Embryonic facial prominence (tissue), 1 donor: ENCODE data around the gene C11orf98.
"Not testable (repeated sequence)": the region's sequence is repeated elsewhere in the genome, so short reads cannot be mapped to it uniquely, and the experiment has no call there.

Experiments
- DNase-seq: peaks from one replicate; pipeline ENCODE4 v3.0.0-alpha.2; 2016; ENCODE audit errors: extremely low spot score

C11orf98 gene

DNA sequence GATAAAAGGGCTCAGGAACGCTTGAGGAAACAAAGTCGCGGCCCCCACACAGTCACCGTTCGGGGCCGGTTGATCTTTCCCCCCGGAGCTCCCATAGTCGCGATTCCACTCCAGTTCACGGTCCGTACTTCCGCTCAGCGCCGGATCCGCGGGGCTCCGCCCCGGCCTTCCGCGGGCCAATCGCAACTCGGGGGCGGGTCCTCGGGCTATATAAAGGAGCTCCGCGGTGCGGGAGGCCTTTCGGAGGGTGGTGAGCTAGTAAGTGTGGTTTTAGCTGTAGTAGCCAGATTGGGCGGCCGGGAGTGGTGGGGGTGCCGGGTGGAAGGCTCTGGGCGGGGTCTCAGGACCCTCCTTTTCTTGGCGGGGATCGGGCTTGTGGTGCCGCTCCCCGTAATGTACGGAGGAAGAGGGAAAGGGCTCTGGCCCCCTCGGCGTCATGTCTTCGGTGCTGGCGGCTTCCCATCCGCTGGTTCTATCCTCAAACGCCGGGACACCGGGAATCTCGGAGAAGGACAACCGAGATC lies at the start of gene C11orf98, which contains the start of gene CSKMT:
C11orf98 (minus strand) TSS at position 136 of the 524 bp plus-strand sequence; CDS start at position 95, 41 bp downstream.
CSKMT (plus strand) TSS at position 238 of the 524 bp plus-strand sequence. CDS start 568 bp downstream, outside the sequence.
- peak; percentile 89 for DNase-seq

DNA sequence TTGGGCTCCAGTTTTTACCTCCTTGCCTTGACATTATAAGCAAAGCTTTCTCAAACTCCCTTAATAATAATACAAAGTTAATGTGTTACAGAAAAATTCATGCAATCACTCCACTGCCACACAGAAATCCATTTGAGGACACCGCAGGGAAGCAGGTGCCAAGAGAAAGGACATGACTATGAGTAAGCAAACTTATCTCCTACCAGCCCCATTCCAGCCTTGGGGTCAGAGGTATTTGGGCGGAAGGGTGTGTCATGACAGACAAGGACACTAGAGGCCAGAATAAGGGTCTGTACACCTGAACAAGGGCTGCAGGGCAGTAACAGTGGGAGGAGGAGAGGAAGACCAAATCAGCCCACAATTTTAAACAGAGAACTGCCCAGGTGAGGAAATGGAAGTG lies 48.3 kb upstream of the C11orf98 start:
- no peak for DNase-seq

DNA sequence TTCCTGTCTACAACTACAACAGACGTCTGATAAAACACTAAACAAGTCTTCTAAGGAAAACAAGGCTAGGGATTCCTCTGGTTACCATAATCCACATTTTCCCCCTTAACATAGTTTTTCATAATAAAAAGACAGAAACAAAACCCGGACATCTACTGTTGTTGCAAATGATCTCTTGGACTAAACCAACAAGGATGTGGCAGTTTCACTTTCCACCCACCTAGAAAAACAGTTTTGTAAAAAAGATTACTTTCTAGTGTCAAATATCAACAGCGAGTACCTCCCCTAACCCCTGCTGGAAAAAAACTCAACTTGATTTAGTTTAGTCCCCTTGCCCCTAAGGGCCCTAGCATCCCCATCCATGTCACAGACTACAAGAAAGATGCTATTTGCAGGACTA lies 47.9 kb upstream of the C11orf98 start:
- no peak for DNase-seq

DNA sequence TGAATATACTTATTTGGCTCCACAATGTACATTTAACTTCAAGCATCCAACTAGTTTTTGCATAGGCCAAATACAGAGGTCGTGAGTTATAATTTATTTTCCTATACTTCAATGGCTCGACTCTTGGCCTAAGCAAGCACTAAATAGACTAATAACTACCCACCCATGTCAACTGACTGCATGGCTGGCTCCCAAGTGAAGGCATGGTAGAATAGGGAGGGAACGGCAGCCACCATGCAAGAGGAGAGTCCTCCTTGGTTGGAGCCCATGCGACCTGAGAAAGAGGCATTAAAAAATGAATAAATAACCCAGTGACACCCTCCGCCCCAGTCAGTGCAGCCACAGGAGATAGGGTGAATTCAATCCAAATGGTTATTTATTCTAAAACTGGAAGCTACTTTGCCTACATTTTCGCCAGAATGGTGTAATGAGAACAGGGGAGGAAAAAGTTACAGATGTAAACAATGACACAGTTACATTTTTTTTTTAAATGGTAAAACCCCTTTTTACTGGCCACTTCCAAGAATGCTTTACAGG lies 47.3 kb upstream of the C11orf98 start:
- DNase-seq = no peak

DNA sequence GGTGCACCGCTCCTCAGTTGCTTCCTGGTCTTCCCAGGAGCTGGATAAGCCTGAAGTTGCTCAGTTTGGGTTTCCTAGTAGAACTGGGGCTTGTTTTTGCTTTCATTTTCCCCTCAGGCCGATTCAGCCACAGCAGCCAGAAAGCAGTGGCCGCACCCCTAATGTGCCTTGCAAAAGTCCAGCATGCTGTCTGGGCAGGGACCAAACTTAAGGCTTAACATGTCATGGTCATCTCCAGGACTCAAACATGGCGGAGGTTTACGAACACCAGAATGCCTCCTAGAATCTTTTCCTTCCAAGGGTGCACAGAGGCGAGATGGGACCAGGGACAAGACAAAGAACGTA lies 45.0 kb upstream of the C11orf98 start:
- no peak for DNase-seq

DNA sequence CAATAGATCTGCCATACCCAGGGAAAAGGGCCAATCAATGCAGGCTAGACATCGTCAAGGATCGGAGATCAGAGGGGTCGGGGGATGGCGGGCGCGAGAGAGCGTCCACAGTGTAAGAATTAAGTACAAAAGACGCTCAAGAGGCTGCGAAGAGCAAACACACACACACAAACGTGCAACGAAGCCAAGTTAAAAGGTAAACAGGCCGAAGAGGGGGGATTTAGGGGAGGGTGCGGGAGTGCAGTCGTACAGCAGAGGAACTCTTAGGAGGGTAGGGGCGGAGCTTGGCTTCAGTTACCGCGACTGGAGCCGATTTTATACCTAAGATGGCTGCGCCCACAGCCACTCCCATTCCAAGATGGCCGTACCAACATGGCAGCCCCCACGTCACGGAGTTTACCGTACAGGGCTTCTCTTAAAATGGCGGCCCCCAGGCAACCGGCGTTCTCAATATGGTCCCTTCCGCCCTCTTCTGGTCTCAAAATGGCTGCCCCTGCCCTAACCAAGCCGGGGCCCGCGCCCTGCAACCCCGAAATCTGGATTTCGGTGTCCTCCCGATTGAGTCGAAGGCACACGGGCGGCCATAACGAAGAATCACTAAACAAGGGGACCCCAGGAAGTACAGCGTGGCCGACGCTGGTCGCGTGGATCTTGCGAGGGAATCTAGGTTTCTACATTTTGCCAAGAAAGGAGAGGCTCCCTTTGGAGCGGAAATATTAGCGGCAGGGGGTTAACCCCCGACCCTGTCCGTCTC lies 44.4 kb upstream of the C11orf98 start:
- peak; percentile 98 for DNase-seq

DNA sequence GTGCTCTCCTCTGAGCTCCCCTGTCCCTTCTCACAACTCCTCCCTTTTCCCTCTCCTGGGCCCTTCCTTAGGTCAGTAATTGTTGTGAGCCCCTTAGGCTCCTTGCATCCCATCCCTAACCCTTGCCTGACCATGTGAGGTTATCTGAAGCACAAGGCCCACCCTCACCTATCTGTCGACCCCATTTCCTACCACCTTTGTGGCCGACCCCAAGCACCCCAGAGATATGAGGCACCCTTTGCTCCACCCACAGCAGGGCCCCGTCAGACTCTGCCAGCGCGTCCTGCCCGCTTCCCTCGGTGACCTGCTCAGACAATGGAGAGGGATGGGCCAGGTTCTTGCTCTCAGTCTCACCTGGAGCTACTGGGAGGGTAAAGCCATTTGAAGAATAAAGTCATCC lies 43.8 kb upstream of the C11orf98 start:
- no peak for DNase-seq

DNA sequence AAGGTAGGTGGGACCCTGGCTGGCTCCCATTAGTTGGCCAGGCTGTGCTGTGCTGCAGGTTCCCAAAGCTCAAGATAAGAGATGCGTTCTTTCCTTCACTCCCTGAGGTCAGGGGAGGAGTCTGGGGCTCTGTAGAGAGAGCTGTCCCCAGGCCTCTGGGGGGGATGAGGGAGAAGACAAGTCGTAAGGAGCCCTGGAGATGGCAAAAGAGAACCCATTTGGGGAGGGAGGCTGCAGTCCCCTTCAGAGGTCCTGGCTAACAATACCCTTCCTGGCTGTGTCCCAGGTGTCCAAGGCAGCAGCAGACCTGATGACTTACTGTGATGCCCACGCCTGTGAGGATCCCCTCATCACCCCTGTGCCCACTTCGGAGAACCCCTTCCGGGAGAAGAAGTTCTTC lies 43.4 kb upstream of the C11orf98 start:
- DNase-seq = no peak

DNA sequence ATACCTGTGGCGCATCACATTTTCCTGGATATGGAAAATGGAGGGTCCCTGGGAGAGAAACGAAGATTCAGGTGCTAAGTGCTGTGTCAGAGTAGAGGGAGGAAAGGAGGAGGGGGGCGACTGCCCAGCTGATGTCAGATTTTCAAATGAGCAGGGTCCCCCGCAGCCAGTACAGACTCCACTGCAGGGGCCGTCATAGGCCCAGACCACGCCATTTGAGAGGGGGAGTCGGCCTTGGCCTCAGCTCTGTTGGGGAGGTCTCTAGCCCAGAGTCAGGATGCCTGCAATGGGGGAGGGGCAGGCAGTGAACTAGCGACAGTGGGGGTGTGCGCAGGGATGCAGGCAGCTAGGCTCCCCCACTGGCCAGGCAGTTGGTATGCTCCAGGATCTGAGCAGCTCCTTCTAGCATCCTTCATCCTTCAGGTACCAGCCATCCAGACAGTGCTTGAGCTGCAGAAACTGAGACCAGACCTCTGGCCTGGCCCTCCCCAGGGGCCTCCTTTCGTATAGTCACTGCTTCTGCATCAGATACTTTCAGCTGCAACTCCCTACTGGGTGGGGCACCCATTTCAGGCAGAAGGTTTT lies 42.4 kb upstream of the C11orf98 start, which contains the start of the genes BSCL2 and GNG3:
BSCL2 (minus strand) TSS at position 148 of the 585 bp plus-strand sequence. CDS start 229 bp downstream, outside the sequence.
GNG3 (plus strand) TSS at position 400 of the 585 bp plus-strand sequence. CDS start 620 bp downstream, outside the sequence.
- peak; percentile 8 for DNase-seq

DNA sequence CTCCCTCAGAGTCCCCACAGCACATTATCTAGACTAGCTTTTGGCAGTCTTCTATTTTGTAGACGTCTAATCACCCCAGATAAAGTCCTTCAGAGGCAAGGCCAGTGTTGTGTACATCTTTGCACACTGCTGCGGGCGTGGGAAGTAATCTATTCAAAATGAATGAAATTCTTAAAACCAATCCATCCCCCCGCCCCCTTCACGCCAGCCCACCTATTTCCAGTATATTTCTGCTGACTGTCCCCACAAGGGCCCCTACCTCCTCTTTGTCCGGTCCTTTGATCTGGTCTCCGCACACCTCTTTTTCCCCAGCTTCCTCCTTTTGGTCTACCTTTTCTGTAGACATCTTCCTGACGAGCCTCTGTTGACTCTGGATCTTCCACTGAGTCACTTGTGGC lies 41.8 kb upstream of the C11orf98 start:
- DNase-seq = no peak

DNA sequence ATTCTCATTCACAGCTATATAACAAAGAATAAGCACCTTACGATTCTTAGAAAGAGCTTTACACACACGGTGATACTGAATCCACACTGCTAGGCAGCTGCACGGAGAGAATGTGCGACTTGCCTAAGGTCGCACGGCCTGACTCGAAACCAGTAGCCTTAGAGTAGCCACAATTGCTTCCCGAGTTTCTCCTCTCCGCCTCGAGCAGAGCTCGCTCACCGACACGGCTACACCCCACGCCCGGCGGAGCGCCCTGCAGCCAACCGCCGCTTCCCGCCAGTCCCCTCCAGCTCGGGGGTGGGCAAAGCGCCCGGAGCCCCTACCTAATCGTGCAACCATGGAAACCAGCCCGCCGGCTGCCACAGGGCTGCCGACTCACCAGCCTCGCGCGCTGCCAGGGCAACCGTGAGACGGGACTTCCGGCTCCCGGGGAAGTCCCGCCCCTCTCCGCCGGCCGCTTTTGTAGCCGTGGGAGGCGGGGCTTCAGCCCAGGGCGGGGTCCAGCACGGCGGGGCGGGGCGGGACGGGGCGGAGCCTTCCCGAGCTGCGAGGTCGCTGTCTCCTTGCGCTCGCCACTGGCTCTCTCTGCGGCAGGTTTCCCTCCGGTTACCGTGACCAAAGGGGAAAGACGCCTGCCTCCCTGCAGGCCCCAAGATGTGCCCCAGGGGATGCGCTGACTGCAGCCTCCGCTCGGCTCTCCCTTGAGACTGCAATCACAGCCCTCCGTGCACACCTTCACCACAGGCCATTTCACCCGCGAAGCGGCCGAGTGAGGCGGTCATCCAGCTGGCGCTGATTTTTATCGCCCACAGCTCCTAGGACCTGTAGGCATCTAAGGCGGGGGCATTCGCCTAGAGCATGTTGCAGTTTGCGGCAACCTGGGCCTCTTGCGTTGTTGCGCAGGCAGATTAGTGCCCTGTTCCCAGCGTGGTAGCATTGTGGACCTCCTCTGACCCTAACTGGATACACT lies 41.2 kb upstream of the C11orf98 start:
- peak; percentile 84 for DNase-seq

DNA sequence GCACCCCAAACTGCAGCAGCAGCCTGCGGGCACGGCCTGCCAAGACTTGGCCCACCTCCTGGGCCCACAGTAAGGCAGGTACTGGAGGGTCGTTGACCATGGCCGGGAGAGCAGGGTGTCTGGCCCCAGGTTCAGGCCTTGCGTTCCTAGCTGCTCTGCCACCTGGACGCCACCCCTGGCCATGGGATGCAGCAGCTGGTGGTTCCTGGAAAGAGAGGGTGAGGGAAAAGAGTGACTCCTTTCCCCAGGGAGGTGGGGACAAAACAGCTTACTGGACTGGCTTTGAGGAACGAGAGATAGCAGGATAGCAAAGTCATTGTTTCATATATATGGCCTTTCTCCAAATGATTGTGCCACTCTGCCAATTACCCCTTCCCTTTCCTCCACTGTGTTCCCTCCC lies 40.4 kb upstream of the C11orf98 start:
- DNase-seq = no peak

DNA sequence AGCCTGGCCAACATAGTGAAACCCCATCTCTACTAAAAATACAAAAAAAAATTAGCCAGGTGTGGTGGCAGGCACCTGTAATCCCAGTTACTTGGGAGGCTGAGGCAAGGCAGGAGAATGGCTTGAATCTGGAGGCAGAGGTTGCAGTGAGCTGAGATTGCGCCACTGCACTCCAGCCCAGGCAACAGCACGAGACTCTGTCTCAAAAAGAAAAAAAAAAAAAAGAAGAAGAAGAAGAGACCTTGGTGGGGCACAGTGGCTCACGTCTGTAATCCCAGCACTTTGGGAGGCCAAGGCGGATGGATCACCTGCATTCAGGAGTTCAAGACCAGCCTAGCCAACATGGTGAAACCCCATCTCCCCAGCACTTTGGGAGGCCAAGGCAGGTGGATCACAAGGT lies 38.9 kb upstream of the C11orf98 start:
- not testable (repeated sequence) for DNase-seq

DNA sequence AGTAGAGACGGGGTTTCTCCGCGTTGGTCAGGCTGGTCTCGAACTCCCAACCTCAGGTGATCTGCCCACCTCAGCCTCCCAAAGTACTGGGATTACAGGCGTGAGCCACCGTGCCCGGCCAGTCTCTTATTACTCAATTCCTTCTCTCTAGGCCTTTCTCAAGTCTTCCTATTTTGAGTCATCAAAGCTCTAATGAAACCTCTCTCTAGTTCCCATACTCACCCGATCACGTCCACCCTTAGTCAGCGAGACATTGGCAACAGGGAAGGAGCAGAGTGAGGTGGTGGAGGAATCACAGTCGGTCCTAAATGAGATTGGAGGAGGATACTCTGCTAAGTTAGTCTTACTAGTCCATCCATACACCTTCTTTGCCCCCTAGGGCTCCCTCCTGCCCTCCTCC lies 37.2 kb upstream of the C11orf98 start:
- no peak for DNase-seq

DNA sequence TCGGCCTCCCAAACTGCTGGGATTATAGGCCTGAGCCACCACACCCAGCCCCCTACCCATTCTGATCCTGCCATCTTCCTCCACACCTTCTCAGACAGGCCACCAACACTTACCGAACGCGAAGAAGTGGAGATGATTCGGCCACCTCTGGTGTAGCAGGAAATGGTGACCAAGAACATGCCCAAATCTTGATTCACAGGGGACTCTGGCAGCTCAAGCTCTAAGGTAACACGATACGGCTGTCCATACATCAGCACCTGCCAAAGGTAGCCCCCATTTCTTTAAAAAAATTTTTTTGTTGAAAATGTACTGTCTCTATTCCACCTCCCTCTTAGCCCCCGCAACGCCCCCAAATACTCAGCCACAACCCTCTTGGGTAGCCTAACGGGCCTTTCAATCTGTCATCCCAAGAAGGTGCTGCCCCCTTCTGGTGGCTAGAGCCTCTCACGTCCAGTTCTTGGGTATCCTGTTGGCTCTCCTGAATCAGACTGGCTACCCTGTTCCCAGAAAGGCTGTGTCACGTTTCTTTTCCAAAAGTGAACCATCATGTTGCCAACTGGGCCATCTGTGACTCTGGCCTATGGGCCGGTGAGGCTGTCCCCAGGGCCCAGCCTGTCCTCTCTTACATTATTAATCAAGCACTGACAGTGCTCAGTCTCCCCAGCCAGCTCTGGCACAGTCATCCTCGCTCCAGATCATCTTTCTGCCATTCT lies 29.6 kb upstream of the C11orf98 start:
- DNase-seq = no peak

DNA sequence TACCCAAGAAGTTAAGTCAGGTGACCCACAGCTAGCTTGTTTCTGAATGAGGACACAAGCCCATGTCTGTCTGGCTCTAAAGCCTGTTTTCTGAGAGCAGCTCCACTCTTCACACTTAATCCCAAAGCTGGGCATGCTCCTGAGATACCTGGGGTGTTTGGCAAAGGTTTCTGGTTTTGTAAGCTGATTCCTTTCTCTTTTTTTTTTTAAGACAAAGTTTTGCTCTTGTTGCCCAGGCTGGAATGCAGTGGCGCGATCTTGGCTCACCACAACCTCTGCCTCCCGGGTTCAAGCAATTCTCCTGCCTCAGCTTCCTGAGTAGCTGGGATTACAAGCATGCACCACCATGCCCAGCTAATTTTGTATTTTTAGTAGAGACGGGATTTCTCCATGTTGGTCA lies 28.6 kb upstream of the C11orf98 start:
- not testable (repeated sequence) for DNase-seq

DNA sequence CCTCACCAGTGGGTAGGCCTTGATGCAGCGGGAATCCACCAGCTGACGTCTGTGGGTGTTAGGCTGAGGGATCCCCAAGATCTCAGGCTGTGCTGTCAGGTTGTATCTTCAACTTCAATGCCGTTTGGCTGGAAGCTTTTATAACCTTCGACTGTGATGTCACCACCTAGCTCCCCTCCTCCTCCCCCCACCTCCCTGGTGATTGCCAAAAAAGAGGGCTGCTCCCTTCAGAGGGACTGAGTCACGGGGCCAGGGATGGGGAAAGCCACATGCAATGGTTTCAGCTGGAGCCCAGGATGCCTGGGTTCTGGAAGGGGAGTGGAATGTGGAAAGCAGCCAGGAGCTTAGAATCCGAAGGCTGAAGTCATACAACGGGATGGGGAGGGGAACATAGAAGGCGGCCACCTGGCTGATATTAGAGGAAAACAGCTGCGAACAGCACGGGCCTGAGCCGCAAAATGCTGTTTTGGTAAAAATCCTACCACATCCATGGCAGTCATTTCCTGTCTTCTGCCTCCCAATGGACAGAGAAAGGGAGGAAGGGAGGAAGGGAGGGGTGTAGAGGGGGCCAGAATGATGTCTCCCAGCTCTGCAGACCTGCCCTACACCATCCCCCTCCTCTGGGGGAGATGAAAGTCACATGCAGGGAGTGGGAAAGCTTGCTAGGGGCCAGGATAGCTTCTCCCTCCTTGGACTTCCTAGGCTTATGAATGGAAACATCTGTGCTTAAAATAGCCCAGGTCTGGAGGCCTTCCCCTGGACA lies 24.6 kb upstream of the C11orf98 start, which contains the start of gene LRRN4CL:
LRRN4CL (minus strand) TSS at position 110 of the 763 bp plus-strand sequence. CDS start 1,022 bp downstream, outside the sequence.
- DNase-seq = no peak

DNA sequence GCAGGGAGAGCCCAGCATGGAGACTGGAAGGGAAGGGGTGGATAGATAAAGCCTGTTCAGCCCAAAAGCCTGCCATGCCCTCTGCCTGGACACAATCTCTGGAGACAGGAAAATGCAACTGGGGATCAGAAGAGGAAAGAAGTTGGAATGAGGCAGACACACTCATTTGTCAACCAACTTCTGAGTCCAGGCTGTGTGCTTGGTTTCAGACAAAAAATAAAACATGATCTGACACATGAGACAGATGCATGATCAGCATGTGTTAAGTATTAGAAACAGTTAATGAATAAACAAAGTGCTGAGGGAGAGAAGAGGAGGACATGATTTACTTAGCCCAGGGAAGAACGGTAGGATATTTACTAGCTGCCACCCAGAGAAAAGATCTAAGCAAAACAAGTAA lies 23.5 kb upstream of the C11orf98 start:
- DNase-seq = no peak

DNA sequence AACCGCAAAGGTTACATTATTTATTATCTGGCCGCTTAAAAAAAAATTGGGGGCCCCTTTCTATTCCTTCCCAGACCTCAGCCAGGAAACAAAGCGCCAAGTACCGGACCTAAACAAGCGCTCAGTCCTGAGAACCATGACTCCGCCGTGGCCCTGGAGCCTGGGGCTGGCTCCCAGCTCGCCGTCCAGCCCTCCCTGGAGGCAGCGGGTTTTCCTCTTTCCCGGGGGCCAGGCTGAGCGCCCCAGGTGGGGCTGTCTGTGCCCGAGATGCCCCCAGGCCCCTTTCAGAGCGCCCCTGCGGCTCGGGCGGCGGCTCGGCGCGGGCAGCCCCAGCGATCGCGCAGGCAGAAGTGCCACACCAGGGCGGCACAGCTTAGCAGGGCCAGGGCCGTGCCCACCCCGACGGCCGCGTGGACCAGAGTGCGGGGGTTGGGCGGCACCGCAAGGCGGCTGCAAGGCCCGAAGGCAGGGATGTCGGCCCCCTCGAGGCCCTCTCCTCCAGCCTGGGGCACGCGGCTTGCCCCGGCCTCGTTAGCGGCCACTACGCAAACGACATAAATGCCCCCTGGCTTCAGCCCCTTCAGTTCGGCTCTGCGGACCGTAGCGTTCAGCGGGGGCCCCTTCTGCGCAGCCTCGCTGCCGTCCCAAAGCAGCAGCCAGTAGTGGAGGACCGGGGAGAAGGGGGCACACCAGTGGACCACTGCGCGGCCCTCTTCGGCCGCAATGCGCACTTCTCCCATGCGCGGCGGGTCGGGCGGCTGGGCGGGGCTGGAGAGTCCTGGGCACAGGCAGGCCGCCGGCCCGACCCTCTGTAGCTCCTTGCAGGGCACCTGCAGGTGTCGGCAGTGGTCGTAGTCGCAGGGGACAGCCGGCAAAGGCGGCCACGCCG lies 22.7 kb upstream of the C11orf98 start:
- no peak for DNase-seq
